ENCODE results near the gene LFNG. TPM values are rescaled to one million over a fixed set of nuclear protein-coding genes. Genes with fewer than 3 reads are reported as not detected.

Gene LFNG
- total RNA-seq, 1 experiment from 2014 or later, result 0.19 TPM

DNA sequence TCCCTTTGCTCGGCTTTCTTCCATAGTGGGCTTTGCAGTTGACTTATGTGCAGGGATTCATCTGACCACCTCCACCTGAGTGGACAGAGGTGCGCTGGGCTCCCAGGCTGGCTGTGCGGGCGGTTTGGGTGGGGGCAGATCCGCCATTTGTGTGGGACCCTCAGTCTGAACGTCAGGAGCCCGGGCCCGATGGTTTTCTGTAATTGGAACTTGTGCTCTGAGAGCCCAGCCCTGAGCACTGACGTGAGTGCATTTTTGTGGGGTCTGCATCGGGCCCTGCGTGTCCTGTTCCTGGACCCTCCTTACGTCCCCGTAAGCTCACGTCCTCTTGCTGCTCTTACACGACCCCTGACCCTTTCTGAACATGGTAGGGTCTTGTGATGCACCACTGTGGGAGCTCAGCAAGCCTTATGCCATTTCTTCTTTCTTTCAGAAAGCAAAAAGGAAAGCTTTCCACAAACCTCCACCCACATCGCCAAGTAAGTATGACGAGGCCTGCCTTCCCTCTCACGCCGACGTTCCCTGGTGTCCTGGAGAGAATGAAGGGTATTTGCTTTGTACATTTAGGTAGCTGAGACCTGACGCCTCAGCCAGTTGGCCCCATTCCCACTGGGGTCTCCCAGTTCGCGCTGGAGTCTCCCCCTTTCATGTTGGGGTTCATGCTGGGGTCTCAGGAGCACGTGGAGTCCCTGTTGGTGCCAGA lies 49.1 kb downstream of the LFNG start:
- H3K36me3 ChIP-seq (ENCODE audit: insufficient read depth, low read length), result no peaks in the 10 kb centered on the region
- no peaks in the 10 kb centered on the region for H3K9me3 ChIP-seq (ENCODE audit: low read length)
- no peaks in the 10 kb centered on the region for H3K79me2 ChIP-seq (ENCODE audit: low read length)
- DNase-seq, result no peak
- peaks cover 8% of the 10 kb centered on the region; the same call in 1 of the 2 replicates for H3K4me1 ChIP-seq (ENCODE audit: low read length)
- no peak overlapping the region for H3K9ac ChIP-seq (ENCODE audit: low read length)
- no peak overlapping the region for H2AFZ ChIP-seq (ENCODE audit: low read length)
- no peaks in the 10 kb centered on the region for H4K20me1 ChIP-seq (ENCODE audit: insufficient read depth, low read depth, low read length)
- no peaks in the 10 kb centered on the region for H3K9me2 ChIP-seq (replicated peaks; ENCODE audit: insufficient read depth, low read length)
- H3K27me3 ChIP-seq (ENCODE audit: low read length), result no peaks in the 10 kb centered on the region
- no peak overlapping the region for H3K4me2 ChIP-seq (ENCODE audit: low read depth, low read length, poor library complexity, severe bottlenecking)
- H3K27ac ChIP-seq (ENCODE audit: low read length), result no peak overlapping the region
- H3K4me3 ChIP-seq (ENCODE audit: low read length), result no peak overlapping the region

DNA sequence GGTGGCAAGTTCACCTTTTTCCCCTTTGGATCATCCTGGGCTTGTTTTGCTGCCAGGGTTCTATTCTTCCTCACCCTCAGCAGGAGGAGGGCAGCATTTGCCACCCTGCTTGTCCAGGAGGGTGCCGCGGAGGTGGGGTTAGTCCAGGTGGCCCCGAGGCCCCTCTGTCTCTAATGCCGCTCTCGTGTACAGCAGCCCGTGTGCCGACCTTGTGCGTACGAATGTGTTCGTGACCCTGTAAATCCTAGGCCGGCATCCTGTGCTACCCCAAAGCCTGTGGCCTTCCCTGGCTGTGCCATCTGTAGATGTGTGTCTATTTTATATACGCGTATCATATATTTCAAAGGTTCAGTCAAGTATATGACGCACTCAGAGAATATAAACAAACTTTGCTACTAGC lies 49.8 kb downstream of the LFNG start:
- Histone ChIP-seq H3K36me3 (ENCODE audit: insufficient read depth, low read length) (no peaks in the 10 kb centered on the region), H3K4me3 (ENCODE audit: low read length) (no peak overlapping the region), H3K9ac (ENCODE audit: low read length) (no peak overlapping the region), H2AFZ (ENCODE audit: low read length) (no peak overlapping the region), H3K79me2 (ENCODE audit: low read length) (no peaks in the 10 kb centered on the region), H3K4me2 (ENCODE audit: low read depth, low read length, poor library complexity, severe bottlenecking) (no peak overlapping the region), H3K27me3 (ENCODE audit: low read length) (no peaks in the 10 kb centered on the region), H3K27ac (ENCODE audit: low read length) (no peak overlapping the region), H4K20me1 (ENCODE audit: insufficient read depth, low read depth, low read length) (no peaks in the 10 kb centered on the region), H3K9me2 (replicated peaks; ENCODE audit: insufficient read depth, low read length) (no peaks in the 10 kb centered on the region), H3K9me3 (ENCODE audit: low read length) (no peaks in the 10 kb centered on the region), H3K4me1 (ENCODE audit: low read length) (peaks cover 8% of the 10 kb centered on the region; the same call in 1 of the 2 replicates)
- DNase-seq, result no peak

DNA sequence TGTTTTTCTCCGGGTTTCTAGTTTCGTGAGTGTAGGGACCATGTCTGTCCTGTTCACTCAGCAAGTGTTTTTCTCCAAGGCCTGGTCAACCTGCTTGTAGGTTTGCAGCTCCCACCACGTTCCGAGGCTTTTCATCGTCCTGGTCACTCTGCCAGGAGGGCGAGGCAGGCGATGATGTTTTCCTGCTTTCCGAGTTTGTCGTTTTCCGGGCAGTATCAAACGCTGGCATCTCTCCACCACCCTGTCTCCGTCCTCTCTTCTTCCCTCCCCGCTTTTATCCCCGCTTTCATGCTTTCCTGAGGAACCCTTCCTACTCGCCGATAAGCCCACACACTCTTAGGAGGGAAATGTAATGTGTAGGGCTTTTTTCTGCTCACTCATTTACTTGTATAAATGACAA lies 50.4 kb downstream of the LFNG start:
- no peak overlapping the region for H3K9ac ChIP-seq (ENCODE audit: low read length)
- H3K4me1 ChIP-seq (ENCODE audit: low read length), result peaks cover 8% of the 10 kb centered on the region; the same call in 1 of the 2 replicates
- H3K27me3 ChIP-seq (ENCODE audit: low read length), result no peaks in the 10 kb centered on the region
- no peaks in the 10 kb centered on the region for H3K79me2 ChIP-seq (ENCODE audit: low read length)
- no peaks in the 10 kb centered on the region for H3K9me2 ChIP-seq (replicated peaks; ENCODE audit: insufficient read depth, low read length)
- no peak overlapping the region for H3K4me3 ChIP-seq (ENCODE audit: low read length)
- H3K36me3 ChIP-seq (ENCODE audit: insufficient read depth, low read length), result no peaks in the 10 kb centered on the region
- H3K9me3 ChIP-seq (ENCODE audit: low read length), result no peaks in the 10 kb centered on the region
- no peak for DNase-seq
- no peak overlapping the region for H3K4me2 ChIP-seq (ENCODE audit: low read depth, low read length, poor library complexity, severe bottlenecking)
- no peaks in the 10 kb centered on the region for H4K20me1 ChIP-seq (ENCODE audit: insufficient read depth, low read depth, low read length)
- H3K27ac ChIP-seq (ENCODE audit: low read length), result no peak overlapping the region
- H2AFZ ChIP-seq (ENCODE audit: low read length), result no peak overlapping the region

DNA sequence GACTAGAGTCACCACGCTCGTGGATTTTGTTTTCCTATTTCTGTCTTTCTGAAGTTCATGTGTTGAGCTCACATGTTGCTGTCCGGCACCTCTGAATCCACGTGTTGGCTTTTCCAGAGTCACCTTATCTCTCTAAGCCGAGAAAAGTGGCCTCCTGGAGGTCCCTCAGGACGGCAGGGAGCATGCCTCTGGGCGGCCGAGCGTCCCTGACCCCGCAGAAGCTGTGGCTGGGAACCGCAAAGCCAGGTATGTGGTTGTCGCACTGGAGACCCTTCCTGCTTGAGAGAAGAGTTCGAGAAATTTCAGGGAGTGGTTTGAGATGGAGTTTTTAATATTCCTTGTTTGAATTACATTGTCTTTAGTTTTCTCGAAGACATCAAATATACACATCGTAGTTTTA lies 51.8 kb downstream of the LFNG start:
- Histone ChIP-seq H3K4me2 (ENCODE audit: low read depth, low read length, poor library complexity, severe bottlenecking) (no peak overlapping the region), H2AFZ (ENCODE audit: low read length) (no peak overlapping the region), H3K9ac (ENCODE audit: low read length) (no peak overlapping the region)

DNA sequence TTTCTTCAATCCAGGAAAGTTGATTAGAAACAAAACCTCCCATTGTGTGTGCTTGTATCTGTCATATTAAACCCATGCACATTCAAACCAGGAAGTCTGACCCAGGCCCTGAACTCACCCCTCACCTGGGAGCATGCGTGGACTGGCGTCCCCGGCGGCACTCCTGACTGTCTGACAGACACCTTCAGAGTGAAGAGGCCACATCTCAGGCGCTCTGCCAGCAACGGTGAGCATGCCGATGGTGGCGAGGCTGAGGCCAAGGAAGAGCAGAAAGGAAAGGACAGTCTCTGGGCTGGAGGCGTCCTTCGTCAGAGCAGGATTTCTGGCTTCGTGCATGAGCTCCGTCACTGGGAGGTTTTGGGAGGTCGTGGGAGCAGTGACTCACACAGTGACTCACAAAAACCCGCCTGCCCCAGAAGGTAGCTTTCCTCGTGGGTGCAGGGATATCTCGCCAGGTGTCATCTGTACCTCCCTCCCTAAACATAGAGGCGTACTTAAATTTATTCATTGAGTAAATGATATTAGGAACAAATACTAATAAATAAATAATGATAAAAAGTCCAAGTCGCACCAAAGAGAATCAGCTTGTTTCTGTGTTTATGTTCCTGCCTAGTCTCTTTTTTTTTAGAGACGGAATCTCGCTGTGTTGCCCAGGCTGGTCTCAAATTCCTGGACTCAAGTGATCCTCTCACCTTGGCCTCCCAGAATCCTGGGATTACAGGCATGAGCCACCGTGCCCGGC lies 52.7 kb downstream of the LFNG start:
- H3K9me2 ChIP-seq (replicated peaks; ENCODE audit: insufficient read depth, low read length), result no peaks in the 10 kb centered on the region
- no peak overlapping the region for H3K9ac ChIP-seq (ENCODE audit: low read length)
- peaks cover 2% of the 10 kb centered on the region; the same call in 1 of the 2 replicates for H3K4me1 ChIP-seq (ENCODE audit: low read length)
- no peaks in the 10 kb centered on the region for H3K9me3 ChIP-seq (ENCODE audit: low read length)
- no peak overlapping the region for H3K4me3 ChIP-seq (ENCODE audit: low read length)
- no peaks in the 10 kb centered on the region for H3K79me2 ChIP-seq (ENCODE audit: low read length)
- no peaks in the 10 kb centered on the region for H3K36me3 ChIP-seq (ENCODE audit: insufficient read depth, low read length)
- no peak overlapping the region for H2AFZ ChIP-seq (ENCODE audit: low read length)
- H4K20me1 ChIP-seq (ENCODE audit: insufficient read depth, low read depth, low read length), result no peaks in the 10 kb centered on the region
- no peak overlapping the region for H3K4me2 ChIP-seq (ENCODE audit: low read depth, low read length, poor library complexity, severe bottlenecking)
- DNase-seq, result no peak
- H3K27ac ChIP-seq (ENCODE audit: low read length), result no peak overlapping the region
- no peaks in the 10 kb centered on the region for H3K27me3 ChIP-seq (ENCODE audit: low read length)

More for the DNA sequence above, 51.8 kb downstream of the LFNG start:
- H3K4me3 ChIP-seq (ENCODE audit: low read length), result no peak overlapping the region
- no peaks in the 10 kb centered on the region for H3K79me2 ChIP-seq (ENCODE audit: low read length)
- no peak overlapping the region for H3K27ac ChIP-seq (ENCODE audit: low read length)
- no peaks in the 10 kb centered on the region for H4K20me1 ChIP-seq (ENCODE audit: insufficient read depth, low read depth, low read length)
- no peaks in the 10 kb centered on the region for H3K9me3 ChIP-seq (ENCODE audit: low read length)
- no peaks in the 10 kb centered on the region for H3K27me3 ChIP-seq (ENCODE audit: low read length)
- no peak for DNase-seq
- no peaks in the 10 kb centered on the region for H3K9me2 ChIP-seq (replicated peaks; ENCODE audit: insufficient read depth, low read length)
- no peaks in the 10 kb centered on the region for H3K36me3 ChIP-seq (ENCODE audit: insufficient read depth, low read length)
- peaks cover 8% of the 10 kb centered on the region; the same call in 1 of the 2 replicates for H3K4me1 ChIP-seq (ENCODE audit: low read length)

DNA sequence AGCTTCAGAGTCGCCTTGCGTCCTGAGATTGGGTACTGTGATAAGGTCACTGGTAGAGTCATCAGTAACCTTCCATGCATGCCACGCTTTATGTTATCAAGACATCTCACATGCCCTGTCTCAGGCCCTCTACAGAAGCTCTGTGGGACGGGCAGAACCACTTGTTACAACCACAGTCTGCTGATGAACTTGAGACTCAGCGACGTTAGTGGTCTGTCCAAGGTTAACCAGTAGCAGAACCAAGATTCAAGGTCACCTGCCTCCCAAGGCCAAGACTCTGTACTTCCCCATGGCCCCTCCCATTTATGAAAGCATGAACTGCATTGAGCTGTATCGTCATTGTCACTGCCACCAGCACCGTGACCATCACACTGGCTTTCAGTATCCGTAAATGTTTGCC lies 54.2 kb downstream of the LFNG start:
- H3K27me3 ChIP-seq (ENCODE audit: low read length), result no peaks in the 10 kb centered on the region
- no peaks in the 10 kb centered on the region for H4K20me1 ChIP-seq (ENCODE audit: insufficient read depth, low read depth, low read length)
- H3K79me2 ChIP-seq (ENCODE audit: low read length), result no peaks in the 10 kb centered on the region
- H2AFZ ChIP-seq (ENCODE audit: low read length), result no peak overlapping the region
- no peaks in the 10 kb centered on the region for H3K9me2 ChIP-seq (replicated peaks; ENCODE audit: insufficient read depth, low read length)
- no peaks in the 10 kb centered on the region for H3K4me1 ChIP-seq (ENCODE audit: low read length)
- H3K9me3 ChIP-seq (ENCODE audit: low read length), result no peaks in the 10 kb centered on the region
- no peaks in the 10 kb centered on the region for H3K36me3 ChIP-seq (ENCODE audit: insufficient read depth, low read length)
- no peak for DNase-seq
- no peak overlapping the region for H3K4me2 ChIP-seq (ENCODE audit: low read depth, low read length, poor library complexity, severe bottlenecking)
- H3K9ac ChIP-seq (ENCODE audit: low read length), result no peak overlapping the region
- no peak overlapping the region for H3K27ac ChIP-seq (ENCODE audit: low read length)
- no peak overlapping the region for H3K4me3 ChIP-seq (ENCODE audit: low read length)

DNA sequence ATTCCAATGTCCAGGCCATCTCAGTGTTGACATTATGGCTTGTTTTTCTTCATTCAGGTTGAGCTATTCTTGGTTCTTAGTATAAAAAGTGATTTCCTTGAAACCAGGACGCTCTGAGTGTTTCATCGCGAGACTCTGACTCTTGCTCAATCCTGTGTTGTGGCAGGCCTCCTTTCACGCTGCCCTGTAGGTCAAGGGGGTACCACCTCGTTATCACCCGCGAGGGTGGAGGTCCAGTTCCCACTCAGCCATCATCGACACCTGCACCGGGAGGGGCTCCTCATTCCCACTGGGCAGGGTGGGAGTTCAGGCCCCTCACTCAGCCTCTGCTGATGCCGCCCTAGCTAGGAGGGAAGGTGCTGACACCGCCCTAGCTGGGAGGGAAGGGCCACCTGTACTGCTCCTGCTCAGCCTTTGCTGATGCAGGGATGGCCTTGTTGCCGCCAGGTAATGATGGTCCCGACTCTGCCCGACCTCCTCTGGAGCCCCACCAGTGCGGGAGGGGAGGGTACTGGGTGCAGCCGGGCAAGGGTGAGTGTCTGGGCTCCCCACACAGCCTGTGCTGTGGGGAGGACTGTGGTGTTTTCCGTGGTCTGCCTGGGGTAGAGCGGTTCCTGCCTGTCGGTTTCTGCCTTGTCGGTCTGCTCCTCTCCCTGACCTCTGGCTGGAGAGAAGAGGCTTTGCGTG lies 55.6 kb downstream of the LFNG start:
- Histone ChIP-seq H3K9ac (ENCODE audit: low read length) (no peak overlapping the region), H3K79me2 (ENCODE audit: low read length) (no peaks in the 10 kb centered on the region), H3K4me1 (ENCODE audit: low read length) (no peaks in the 10 kb centered on the region), H2AFZ (ENCODE audit: low read length) (no peak overlapping the region), H4K20me1 (ENCODE audit: insufficient read depth, low read depth, low read length) (no peaks in the 10 kb centered on the region), H3K4me2 (ENCODE audit: low read depth, low read length, poor library complexity, severe bottlenecking) (no peak overlapping the region), H3K36me3 (ENCODE audit: insufficient read depth, low read length) (no peaks in the 10 kb centered on the region), H3K27me3 (ENCODE audit: low read length) (no peaks in the 10 kb centered on the region), H3K9me3 (ENCODE audit: low read length) (no peaks in the 10 kb centered on the region), H3K4me3 (ENCODE audit: low read length) (no peak overlapping the region), H3K9me2 (replicated peaks; ENCODE audit: insufficient read depth, low read length) (no peaks in the 10 kb centered on the region), H3K27ac (ENCODE audit: low read length) (no peak overlapping the region)
- DNase-seq, result no peak

DNA sequence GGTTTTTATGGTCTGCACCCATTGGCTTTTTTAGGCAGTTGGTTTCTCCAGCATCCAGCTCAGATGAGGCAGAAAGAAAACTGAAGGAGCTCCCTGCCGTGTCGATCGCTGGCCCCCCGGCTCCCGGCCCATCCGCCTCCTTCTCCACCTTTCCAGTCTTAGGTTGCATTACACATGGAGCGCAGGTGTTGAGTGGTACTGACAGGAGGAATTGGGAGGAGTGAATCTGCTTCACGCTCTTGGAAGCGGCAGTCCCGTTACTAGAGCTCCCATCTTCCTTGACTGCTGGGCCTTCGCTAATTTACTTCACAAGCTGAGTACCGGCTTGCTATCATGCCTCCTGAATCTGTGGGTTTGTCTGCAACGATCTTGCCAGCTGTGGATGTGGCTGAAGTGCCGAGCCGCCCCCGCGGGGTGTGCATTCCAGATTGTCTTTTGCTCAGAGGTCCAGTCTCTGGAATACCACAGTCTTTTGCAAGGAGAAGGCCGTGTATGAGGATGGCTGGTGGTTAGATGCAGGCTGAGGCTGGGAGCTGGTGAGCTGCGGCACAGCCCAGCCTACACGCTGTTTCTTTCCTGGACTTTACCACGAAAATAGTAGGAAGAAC lies 56.3 kb downstream of the LFNG start:
- no peaks in the 10 kb centered on the region for H3K9me2 ChIP-seq (replicated peaks; ENCODE audit: insufficient read depth, low read length)
- no peaks in the 10 kb centered on the region for H3K27me3 ChIP-seq (ENCODE audit: low read length)
- H3K9ac ChIP-seq (ENCODE audit: low read length), result no peak overlapping the region
- DNase-seq, result no peak
- H4K20me1 ChIP-seq (ENCODE audit: insufficient read depth, low read depth, low read length), result no peaks in the 10 kb centered on the region
- H3K27ac ChIP-seq (ENCODE audit: low read length), result no peak overlapping the region
- no peak overlapping the region for H2AFZ ChIP-seq (ENCODE audit: low read length)
- H3K4me2 ChIP-seq (ENCODE audit: low read depth, low read length, poor library complexity, severe bottlenecking), result no peak overlapping the region
- H3K9me3 ChIP-seq (ENCODE audit: low read length), result no peaks in the 10 kb centered on the region
- no peak overlapping the region for H3K4me3 ChIP-seq (ENCODE audit: low read length)
- H3K4me1 ChIP-seq (ENCODE audit: low read length), result no peaks in the 10 kb centered on the region
- no peaks in the 10 kb centered on the region for H3K79me2 ChIP-seq (ENCODE audit: low read length)
- H3K36me3 ChIP-seq (ENCODE audit: insufficient read depth, low read length), result no peaks in the 10 kb centered on the region
